LNCaP clone FGC (cell line): ENCODE results near the gene GYS1.
A peak's percentile ranks its signal among the peaks of the same experiment; 100 is the strongest.

Source experiments
- DNase-seq: peaks from one replicate; pipeline ENCODE4 v3.0.0-alpha.2; 2011; ENCODE audit warnings: low read depth
- H3K4me3 ChIP-seq: 2 replicates; pipeline ENCODE4 v1.5.1; 2011; ENCODE audit warnings: mild to moderate bottlenecking, low read depth, low read length, control low read depth
- TF ChIP-seq, protein P1 (sequence below): IDR thresholded peaks from 2 replicates; pipeline ENCODE4 v1.5.1; 2012; ENCODE audit warnings: mild to moderate bottlenecking; ENCODE audit not compliant: control insufficient read depth, insufficient read depth; ENCODE audit errors: extremely low read depth

The GYS1 gene

DNA sequence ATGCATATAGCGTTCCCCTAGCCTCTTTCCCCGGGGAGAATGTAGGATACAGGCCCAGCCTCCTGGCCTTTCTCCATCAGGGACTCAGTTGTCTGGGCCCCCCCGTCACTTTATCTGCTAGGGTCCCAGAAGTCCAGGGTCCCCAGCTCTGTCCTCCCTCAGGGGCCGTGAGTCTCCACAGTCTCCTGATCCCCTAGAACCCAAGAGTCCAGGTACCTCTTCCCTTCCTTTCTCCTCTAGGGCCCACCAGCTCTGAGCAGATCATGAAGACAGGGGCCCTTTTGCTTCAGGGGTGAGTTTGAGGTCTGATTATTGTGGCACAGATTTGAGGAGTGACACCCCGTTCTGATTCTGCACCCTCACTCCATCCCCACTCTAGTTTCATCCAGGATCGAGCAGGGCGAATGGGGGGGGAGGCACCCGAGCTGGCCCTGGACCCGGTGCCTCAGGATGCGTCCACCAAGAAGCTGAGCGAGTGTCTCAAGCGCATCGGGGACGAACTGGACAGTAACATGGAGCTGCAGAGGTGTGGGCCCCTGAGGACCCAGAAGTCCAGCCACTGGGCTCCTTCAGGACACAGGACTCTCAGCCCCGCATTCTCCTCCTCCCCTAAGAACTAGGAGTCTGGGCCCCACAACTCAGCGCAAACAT is 37.7 kb downstream of the GYS1 start:
- peak overlapping the region; percentile 88 for H3K4me3 ChIP-seq
- DNase-seq, result no peak
- TF ChIP-seq, protein P1, sequence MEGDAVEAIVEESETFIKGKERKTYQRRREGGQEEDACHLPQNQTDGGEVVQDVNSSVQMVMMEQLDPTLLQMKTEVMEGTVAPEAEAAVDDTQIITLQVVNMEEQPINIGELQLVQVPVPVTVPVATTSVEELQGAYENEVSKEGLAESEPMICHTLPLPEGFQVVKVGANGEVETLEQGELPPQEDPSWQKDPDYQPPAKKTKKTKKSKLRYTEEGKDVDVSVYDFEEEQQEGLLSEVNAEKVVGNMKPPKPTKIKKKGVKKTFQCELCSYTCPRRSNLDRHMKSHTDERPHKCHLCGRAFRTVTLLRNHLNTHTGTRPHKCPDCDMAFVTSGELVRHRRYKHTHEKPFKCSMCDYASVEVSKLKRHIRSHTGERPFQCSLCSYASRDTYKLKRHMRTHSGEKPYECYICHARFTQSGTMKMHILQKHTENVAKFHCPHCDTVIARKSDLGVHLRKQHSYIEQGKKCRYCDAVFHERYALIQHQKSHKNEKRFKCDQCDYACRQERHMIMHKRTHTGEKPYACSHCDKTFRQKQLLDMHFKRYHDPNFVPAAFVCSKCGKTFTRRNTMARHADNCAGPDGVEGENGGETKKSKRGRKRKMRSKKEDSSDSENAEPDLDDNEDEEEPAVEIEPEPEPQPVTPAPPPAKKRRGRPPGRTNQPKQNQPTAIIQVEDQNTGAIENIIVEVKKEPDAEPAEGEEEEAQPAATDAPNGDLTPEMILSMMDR, result no peak

DNA sequence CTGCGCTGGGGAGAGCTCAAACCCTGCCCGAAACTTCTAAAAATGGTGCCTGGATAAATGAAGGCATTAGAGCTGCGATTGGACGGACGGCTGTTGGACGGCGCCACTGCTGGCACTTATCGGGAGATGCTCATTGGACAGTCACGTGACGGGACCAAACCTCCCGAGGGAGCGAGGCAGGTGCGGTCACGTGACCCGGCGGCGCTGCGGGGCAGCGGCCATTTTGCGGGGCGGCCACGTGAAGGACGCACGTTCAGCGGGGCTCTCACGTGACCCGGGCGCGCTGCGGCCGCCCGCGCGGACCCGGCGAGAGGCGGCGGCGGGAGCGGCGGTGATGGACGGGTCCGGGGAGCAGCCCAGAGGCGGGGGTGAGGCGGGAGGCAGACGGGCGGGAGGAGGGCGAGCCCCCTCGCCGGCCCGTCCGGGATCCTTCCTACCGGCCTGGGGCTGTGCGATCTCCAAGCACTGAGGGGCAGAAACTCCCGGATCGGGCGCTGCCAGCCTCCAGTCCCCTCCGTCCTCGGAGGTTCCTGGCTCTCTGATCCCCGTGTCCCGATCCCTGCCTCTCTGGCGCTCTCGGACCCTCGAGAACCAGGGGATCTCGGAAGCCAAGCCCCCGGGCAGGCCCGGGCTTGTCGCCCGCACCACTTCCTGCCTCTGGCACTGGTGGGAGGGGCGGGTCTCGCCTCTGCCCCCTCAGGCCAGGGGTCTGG is 38.4 kb downstream of the GYS1 start, which contains the start of gene BAX:
Gene BAX (plus strand): TSS at position 281 of the 713 bp plus-strand sequence. CDS start 54 bp downstream, at position 335.
- TF ChIP-seq, protein P1, result no peak
- DNase-seq, result peak; percentile 79
- H3K4me3 ChIP-seq, result peak within 1 kb of the TSS; percentile 88

DNA sequence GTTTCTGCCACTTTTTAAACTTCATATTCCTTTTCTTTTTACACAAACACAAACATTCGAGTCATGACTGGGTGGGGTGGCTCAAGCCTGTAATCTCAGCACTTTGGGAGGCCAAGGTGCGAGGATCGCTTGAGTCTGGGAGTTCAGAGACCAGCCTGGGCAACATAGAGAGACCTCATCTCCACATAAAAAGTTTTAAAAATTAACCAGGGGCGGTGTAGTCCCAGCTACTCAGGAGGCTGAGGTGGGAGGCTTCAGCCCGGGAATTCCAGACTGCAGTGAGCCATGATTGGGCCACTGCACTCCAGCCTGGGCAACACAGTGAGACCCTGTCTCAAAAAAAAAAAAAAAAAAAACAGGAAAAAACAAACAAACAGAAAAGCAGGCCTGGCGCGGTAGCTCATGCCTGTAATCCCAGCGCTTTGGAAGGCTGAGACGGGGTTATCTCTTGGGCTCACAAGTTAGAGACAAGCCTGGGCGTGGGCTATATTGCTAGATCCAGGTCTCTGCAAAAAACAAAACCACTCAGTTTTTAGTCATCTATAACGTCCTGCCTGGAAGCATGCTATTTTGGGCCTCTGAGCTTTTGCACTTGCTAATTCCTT is 39.0 kb downstream of the GYS1 start:
- DNase-seq, result no peak
- TF ChIP-seq, protein P1, result no peak
- H3K4me3 ChIP-seq, result 0 out of 2 replicates have a peak overlapping the region, but pooled peaks have one; percentile 1

DNA sequence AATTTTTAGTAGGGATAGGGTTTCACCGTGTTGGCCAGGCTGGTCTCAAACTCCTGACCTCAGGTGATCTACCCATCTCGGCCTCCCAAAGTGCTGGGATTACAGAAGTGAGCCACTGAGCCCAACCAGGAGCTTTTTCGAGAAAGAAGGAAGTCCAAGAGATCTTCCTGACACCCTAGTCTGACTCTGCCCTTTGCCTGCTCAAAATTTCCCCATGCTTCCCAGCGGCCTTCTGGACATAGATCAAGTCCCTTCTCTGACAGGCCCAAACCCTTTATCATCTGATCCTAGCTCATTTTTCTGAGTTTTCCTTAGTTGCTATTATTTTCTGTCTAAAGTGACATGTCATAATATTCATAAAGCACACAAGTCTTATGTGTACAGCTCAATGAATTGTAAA is 40.0 kb downstream of the GYS1 start:
- DNase-seq, result no peak
- TF ChIP-seq, protein P1, result no peak
- no peak overlapping the region for H3K4me3 ChIP-seq

DNA sequence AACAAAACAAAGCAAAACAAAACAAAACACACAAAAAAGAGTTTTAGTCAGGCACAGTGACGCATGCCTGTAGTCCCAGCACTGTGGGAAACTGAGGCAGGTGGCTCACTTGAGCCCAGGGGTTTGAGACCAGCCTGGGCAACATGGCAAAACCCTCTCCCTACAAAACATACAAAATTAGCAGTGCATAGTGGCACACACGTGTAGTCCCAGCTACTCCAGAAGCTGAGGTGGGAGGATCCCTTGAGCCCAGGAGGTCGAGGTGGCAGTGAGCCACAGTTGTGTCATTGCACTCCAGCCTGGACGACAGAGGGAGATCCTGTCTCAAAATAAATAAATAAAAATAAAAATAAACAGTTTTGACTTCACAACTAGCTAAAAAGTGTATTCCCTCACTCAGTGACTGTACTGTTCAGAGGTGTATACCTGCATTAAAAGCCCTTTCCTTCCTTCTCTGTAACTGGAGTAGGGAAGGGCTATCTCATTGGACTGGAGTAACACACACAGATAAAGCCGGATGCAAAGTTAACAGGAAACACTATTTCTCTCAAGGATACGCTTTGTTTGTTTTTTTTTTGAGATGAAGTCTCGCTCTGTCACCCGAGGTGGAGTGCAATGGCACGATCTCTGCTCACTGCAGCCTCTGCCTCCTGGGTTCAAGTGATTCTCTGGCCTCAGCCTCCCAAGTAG is 42.1 kb downstream of the GYS1 start:
- DNase-seq, result no peak

DNA sequence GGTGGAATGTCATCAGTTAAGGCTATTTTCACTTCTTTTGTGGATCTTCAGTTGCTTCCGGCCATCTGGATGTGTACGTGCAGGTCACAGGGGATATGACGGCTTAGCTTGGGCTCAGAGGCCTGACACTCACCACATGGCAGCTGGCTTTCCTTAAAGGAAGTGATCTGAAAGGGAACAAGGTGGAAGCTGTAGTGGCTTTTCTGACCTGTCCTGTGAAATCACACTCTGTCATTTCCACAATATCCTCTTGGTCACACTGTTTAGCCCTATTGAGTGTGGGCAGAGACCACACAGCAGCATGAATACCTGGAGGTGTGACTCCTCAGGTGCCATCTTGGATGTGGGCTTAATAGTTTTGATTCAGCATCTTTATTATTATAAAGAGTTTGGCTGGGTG is 43.0 kb downstream of the GYS1 start:
- no peak for DNase-seq
- no peak overlapping the region for H3K4me3 ChIP-seq
- TF ChIP-seq, protein P1, result no peak

More for the DNA sequence above, 42.1 kb downstream of the GYS1 start:
- TF ChIP-seq, protein P1, result no peak
- H3K4me3 ChIP-seq, result no peak overlapping the region
